GM12878 (cell line): Measurements from ENCODE around the gene BFSP1. TPM values are rescaled to one million over a fixed set of nuclear protein-coding genes. Genes with fewer than 3 reads are reported as not detected.

ENCODE experiments used
- ATAC-seq: fragments of 200-7000 bp; cut with Tn5 transposase; 3 replicates; pipeline ENCODE4 v1.9.1; 2020; ENCODE audit warnings: mild to moderate bottlenecking, moderate library complexity
- BruUV-seq: library from RNA; stranded (reverse); fragments of 400-500 nt; replicated peaks from 2 replicates; lab custom pipeline; 2021; lab: Mats Ljungman, UMichigan
- CTCF ChIA-PET: fragments of 300-600 bp; sonication (Branson Sonifier 250); formaldehyde crosslinking; extraction: SDS; loops from one replicate; lab custom pipeline; 2021; ENCODE audit warnings: inconsistent platforms; lab: Yijun Ruan, JAX
- POLR2A ChIA-PET: fragments of 350-600 bp; formaldehyde crosslinking; extraction: SDS; loops from one replicate; lab custom pipeline; 2021; ENCODE audit warnings: inconsistent platforms; lab: Charles Lee
- RAD21 ChIA-PET: fragments of 300-600 bp; sonication (Branson Sonifier 250); formaldehyde crosslinking; loops from one replicate; lab custom pipeline; 2023; ENCODE audit warnings: antibody characterized with exemption; ENCODE audit not compliant: unreplicated experiment; lab: Charles Lee
- SMC1A ChIA-PET: fragments of 300-600 bp; sonication (Branson Sonifier 250); formaldehyde crosslinking; loops from one replicate; lab custom pipeline; 2023; ENCODE audit not compliant: unreplicated experiment, uncharacterized antibody; lab: Charles Lee
- DNase-seq: peaks from one replicate; pipeline ENCODE4 v3.0.0-alpha.2; 2011; ENCODE audit warnings: low read depth, low spot score
- FAIRE-seq: peaks from 3 replicates; lab custom pipeline; 2011; peaks lifted over from hg19 to GRCh38; lab: Jason Lieb, UNC
- H2AFZ ChIP-seq: 2 replicates; pipeline ENCODE4 v1.6.0; 2011; ENCODE audit warnings: low read depth, low read length, control low read depth; ENCODE audit not compliant: control insufficient read depth
- H3K27ac ChIP-seq: 2 replicates; pipeline ENCODE4 v1.5.1; 2011; ENCODE audit warnings: control low read depth; ENCODE audit not compliant: control insufficient read depth, insufficient read depth
- H3K27me3 ChIP-seq, 2 experiments: replicated peaks in 1 of 2; 2 replicates each; pipeline versions ENCODE4 v1.6.0 to v1.6.1; 2011; ENCODE audit warnings: low read length in 1 of 2; ENCODE audit not compliant: control insufficient read depth in 2 of 2, insufficient read depth in 2 of 2
- H3K36me3 ChIP-seq, 2 experiments: 2 replicates each; pipeline ENCODE4 v1.5.1; 2011; ENCODE audit warnings: low read length in 1 of 2; ENCODE audit not compliant: control insufficient read depth in 2 of 2, insufficient read depth in 2 of 2
- H3K4me1 ChIP-seq: 2 replicates; pipeline ENCODE4 v1.6.1; 2011; ENCODE audit warnings: mild to moderate bottlenecking, low read length, moderate library complexity, mixed read lengths; ENCODE audit not compliant: control insufficient read depth, insufficient read depth
- H3K4me2 ChIP-seq: 2 replicates; pipeline ENCODE4 v1.6.0; 2011; ENCODE audit warnings: control low read depth; ENCODE audit not compliant: control insufficient read depth, insufficient read depth
- H3K4me3 ChIP-seq: fragments of 200-600 bp; sonication (generic); 2 replicates; pipeline ENCODE4 v1.5.1; 2016
- H3K79me2 ChIP-seq: 2 replicates; pipeline ENCODE4 v1.6.0; 2011; ENCODE audit warnings: low read length; ENCODE audit not compliant: control insufficient read depth, insufficient read depth
- H3K9ac ChIP-seq: 2 replicates; pipeline ENCODE4 v1.8.0; 2011; ENCODE audit warnings: low read length, control low read depth, mixed read lengths; ENCODE audit not compliant: control insufficient read depth, insufficient read depth
- H3K9me3 ChIP-seq: replicated peaks from 3 replicates; pipeline ENCODE4 v1.5.1; 2011; ENCODE audit warnings: mild to moderate bottlenecking, low read length; ENCODE audit not compliant: control insufficient read depth, insufficient read depth
- H4K20me1 ChIP-seq: 2 replicates; pipeline ENCODE4 v1.6.0; 2011; ENCODE audit not compliant: control insufficient read depth, insufficient read depth
- CBX3 ChIP-seq: fragments of 200-600 bp; sonication (generic); IDR thresholded peaks from 2 replicates; pipeline ENCODE4 v1.6.1; 2016; ENCODE audit warnings: low read depth, borderline replicate concordance
- CEBPB ChIP-seq, 2 experiments: fragments of 150-350 bp in 1 of 2; IDR thresholded peaks; 2 replicates each; pipeline ENCODE4 v1.6.1; 2012 to 2014; ENCODE audit warnings: low read depth in 2 of 2, low read length in 2 of 2, borderline replicate concordance in 1 of 2, inconsistent platforms in 1 of 2
- EGR1 ChIP-seq, 2 experiments: IDR thresholded peaks; 1 replicate in 1 of 2; 2 replicates in 1 of 2; pipeline ENCODE4 v1.6.1; 2011 to 2012; ENCODE audit warnings: low read depth in 2 of 2, low read length in 2 of 2, borderline replicate concordance in 1 of 2, mild to moderate bottlenecking in 1 of 2, moderate library complexity in 1 of 2
- IRF3 ChIP-seq: fragments of 450-650 bp; IDR thresholded peaks from 2 replicates; pipeline ENCODE4 v1.6.1; 2014; ENCODE audit warnings: mild to moderate bottlenecking
- KAT2A ChIP-seq: conservative IDR thresholded peaks from 2 replicates; pipeline ENCODE4 v1.6.1; 2011; ENCODE audit warnings: low read depth, low read length; ENCODE audit not compliant: control insufficient read depth
- MLLT1 ChIP-seq: fragments of 450-650 bp; IDR thresholded peaks from 2 replicates; pipeline ENCODE4 v1.6.1; 2016; ENCODE audit warnings: mild to moderate bottlenecking
- POLR2A ChIP-seq: IDR thresholded peaks from 2 replicates; pipeline ENCODE4 v1.6.1; 2011; ENCODE audit warnings: low read depth, mild to moderate bottlenecking, low read length
- SKIL ChIP-seq: fragments of 450-650 bp; IDR thresholded peaks from 2 replicates; pipeline ENCODE4 v1.6.1; 2017; ENCODE audit warnings: mild to moderate bottlenecking, low read depth, inconsistent platforms; ENCODE audit not compliant: poor library complexity, severe bottlenecking
- ZBTB40 ChIP-seq: fragments of 450-650 bp; IDR thresholded peaks from 2 replicates; pipeline ENCODE4 v1.6.1; 2016; ENCODE audit warnings: mild to moderate bottlenecking, moderate library complexity, borderline replicate concordance
- ZNF274 ChIP-seq: IDR thresholded peaks from one replicate; pipeline ENCODE4 v1.8.0; 2011; ENCODE audit not compliant: insufficient read length, insufficient read depth
- WGBS: methylation state at CpG from one replicate; pipeline ENCODE4 v1.1.6; 2016; ENCODE audit warnings: low lambda C conversion rate; ENCODE audit not compliant: insufficient replicate concordance, insufficient coverage; ENCODE audit errors: missing lambda C conversion rate; 5-methylcytosine and 5-hydroxymethylcytosine counted together
- in situ Hi-C: fragments of 300-500 bp; cut with MboI; formaldehyde crosslinking; loops from 9 replicates; pipeline ENCODE4 v1.14.3; 2018; ENCODE audit warnings: mixed read lengths
- intact Hi-C: fragments of 100-400 bp; cut with micrococcal nuclease; formaldehyde crosslinking; loops from one replicate; pipeline ENCODE4 v1.14.2; 2022; ENCODE audit not compliant: unreplicated experiment
- polyA plus RNA-seq, 11 experiments: library from polyadenylated mRNA; depleted of rRNA in 4 of 11; unstranded in 6 of 11; stranded (reverse) in 5 of 11; fragments of >200 nt; fragmentation: Nextera tagmentation in 4 of 11; fragmentation: Illumina TruSeq in 1 of 11; extraction: Ambion mirVana in 4 of 11; extraction: Trizol in 1 of 11; gene quantifications; 1 replicate in 1 of 11; 2 replicates in 10 of 11; pipeline versions ENCODE4 v1.2.1 to v1.2.3, GENCODE V29; 2011 to 2016; ENCODE audit warnings: inconsistent platforms in 2 of 11, missing spikeins in 2 of 11, low read depth in 1 of 11
- total RNA-seq, 4 experiments: library from RNA; depleted of rRNA in 3 of 4; stranded (reverse); fragments of >200 nt in 3 of 4; fragmentation: Illumina TruSeq in 1 of 4; extraction: Trizol in 1 of 4; gene quantifications; 2 replicates each; pipeline versions ENCODE4 v1.2.1 to v1.2.3, GENCODE V29; 2013 to 2021
- TF ChIP-seq, protein P1 (sequence below): fragments of 450-650 bp; conservative IDR thresholded peaks from 2 replicates; pipeline ENCODE4 v1.6.1; 2017; ENCODE audit warnings: mild to moderate bottlenecking, moderate library complexity

The BFSP1 gene
- total and polyA plus RNA-seq, 10 of the 15 experiments (the other 5 are each of a cell fraction or from before 2014, with no cell fraction given): 0.06 to 0.22 (median 0.11) TPM; not detected in 3

- ChIA-PET CTCF (interaction anchor here (1.3 kb wide), 1 partner anchor 11 kb away, joined by 3 read pairs; no protein-coding TSS in a partner anchor), RAD21 (no interaction called here), POLR2A (no interaction called here), SMC1A (no interaction called here)
- intact Hi-C loops: no loop called here
- H3K4me2 ChIP-seq: no peak overlapping the region
- H3K36me3 ChIP-seq: no peaks in the 10 kb centered on the region
- in situ Hi-C loops: no loop called here
- no peak overlapping the region for H3K4me3 ChIP-seq
- ATAC-seq: no peak
- no peak for DNase-seq
- no peaks in the 10 kb centered on the region; a peak in 2 of 4 replicates for H3K27me3 ChIP-seq
- no peak overlapping the region for H3K27ac ChIP-seq
- no peaks in the 10 kb centered on the region for H3K9me3 ChIP-seq
- no TSS peak for BruUV-seq
- H3K9ac ChIP-seq: no peak overlapping the region
- 30% methylated on average over 24 of the region's 24 CpGs for WGBS
- no peaks in the 10 kb centered on the region for H3K79me2 ChIP-seq
- no peaks in the 10 kb centered on the region for H3K4me1 ChIP-seq
- no peak for FAIRE-seq
- H2AFZ ChIP-seq: no peak overlapping the region
- H4K20me1 ChIP-seq: no peaks in the 10 kb centered on the region
- TF ChIP-seq CEBPB (IDR thresholded peaks at IDR 0.05; ENCODE audit: borderline replicate concordance in 1 of 2, low read depth in 2 of 2, low read length in 2 of 2) (no peak), CBX3 (no peak), ZNF274 (no peak), POLR2A (no peak), EGR1 (IDR thresholded peaks at IDR 0.05; ENCODE audit: borderline replicate concordance in 1 of 2, low read depth in 2 of 2, low read length in 2 of 2) (no peak), MLLT1 (no peak), SKIL (no peak), ZBTB40 (no peak), IRF3 (no peak), KAT2A (no peak)
- TF ChIP-seq, protein P1, sequence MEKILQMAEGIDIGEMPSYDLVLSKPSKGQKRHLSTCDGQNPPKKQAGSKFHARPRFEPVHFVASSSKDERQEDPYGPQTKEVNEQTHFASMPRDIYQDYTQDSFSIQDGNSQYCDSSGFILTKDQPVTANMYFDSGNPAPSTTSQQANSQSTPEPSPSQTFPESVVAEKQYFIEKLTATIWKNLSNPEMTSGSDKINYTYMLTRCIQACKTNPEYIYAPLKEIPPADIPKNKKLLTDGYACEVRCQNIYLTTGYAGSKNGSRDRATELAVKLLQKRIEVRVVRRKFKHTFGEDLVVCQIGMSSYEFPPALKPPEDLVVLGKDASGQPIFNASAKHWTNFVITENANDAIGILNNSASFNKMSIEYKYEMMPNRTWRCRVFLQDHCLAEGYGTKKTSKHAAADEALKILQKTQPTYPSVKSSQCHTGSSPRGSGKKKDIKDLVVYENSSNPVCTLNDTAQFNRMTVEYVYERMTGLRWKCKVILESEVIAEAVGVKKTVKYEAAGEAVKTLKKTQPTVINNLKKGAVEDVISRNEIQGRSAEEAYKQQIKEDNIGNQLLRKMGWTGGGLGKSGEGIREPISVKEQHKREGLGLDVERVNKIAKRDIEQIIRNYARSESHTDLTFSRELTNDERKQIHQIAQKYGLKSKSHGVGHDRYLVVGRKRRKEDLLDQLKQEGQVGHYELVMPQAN: no peak
These were observed 62.9 kb downstream of the BFSP1 start for GRCh38 chr20:17468073-17468840.
